GM18499 (cell line): ENCODE data around the gene EFHC1.
"Not testable (repeated sequence)": the region's sequence is repeated elsewhere in the genome, so short reads cannot be mapped to it uniquely, and the experiment has no call there.

Experiments
- ATAC-seq: cut with Tn5 transposase; IDR thresholded peaks from one replicate; pipeline ENCODE4 v1.9.1; 2021; ENCODE audit warnings: moderate number of reproducible peaks; ENCODE audit not compliant: insufficient read depth, unreplicated experiment

The EFHC1 gene

GRCh38 chr6:52419809-52420667 is at the start of gene EFHC1:
Gene EFHC1, plus strand, starts transcription at chr6:52420342. Its CDS starts 69 bp downstream, at chr6:52420411.
- ATAC-seq = peak; percentile 87

- no peak for ATAC-seq
Observed at GRCh38 chr6:52371656-52372191, 48.4 kb upstream of the EFHC1 start.

GRCh38 chr6:52373151-52373690 is 46.9 kb upstream of the EFHC1 start:
- no peak for ATAC-seq

- ATAC-seq = no peak
Observed at GRCh38 chr6:52374247-52374646, 45.9 kb upstream of the EFHC1 start.

GRCh38 chr6:52375780-52376556 is 44.2 kb upstream of the EFHC1 start:
- ATAC-seq = no peak

- no peak for ATAC-seq
Observed at GRCh38 chr6:52376763-52377162, 43.4 kb upstream of the EFHC1 start.

GRCh38 chr6:52377538-52378221 is 42.5 kb upstream of the EFHC1 start:
- no peak for ATAC-seq

- ATAC-seq = no peak
Observed at GRCh38 chr6:52381249-52381648, 38.9 kb upstream of the EFHC1 start.

- ATAC-seq = no peak
Observed at GRCh38 chr6:52384145-52384766, 35.9 kb upstream of the EFHC1 start.

GRCh38 chr6:52385074-52385473 is 35.1 kb upstream of the EFHC1 start:
- no peak for ATAC-seq

- ATAC-seq = not testable (repeated sequence)
Observed at GRCh38 chr6:52388119-52388518, 32.0 kb upstream of the EFHC1 start.

- no peak for ATAC-seq
Observed at GRCh38 chr6:52388790-52389189, 31.4 kb upstream of the EFHC1 start.

GRCh38 chr6:52389264-52389625 is 30.9 kb upstream of the EFHC1 start:
- ATAC-seq = no peak

GRCh38 chr6:52389626-52390360 is 30.3 kb upstream of the EFHC1 start:
- peak; percentile 48 for ATAC-seq

GRCh38 chr6:52390361-52390727 is 29.8 kb upstream of the EFHC1 start:
- peak; percentile 28 for ATAC-seq

- ATAC-seq = no peak
Observed at GRCh38 chr6:52391599-52391998, 28.5 kb upstream of the EFHC1 start.

- no peak for ATAC-seq
Observed at GRCh38 chr6:52392944-52393343, 27.2 kb upstream of the EFHC1 start.

- ATAC-seq = no peak
Observed at GRCh38 chr6:52393780-52394179, 26.4 kb upstream of the EFHC1 start.

GRCh38 chr6:52394251-52394666 is 25.9 kb upstream of the EFHC1 start:
- peak; percentile 45 for ATAC-seq
